ENCODE data around the gene STK40.

Gene STK40

DNA sequence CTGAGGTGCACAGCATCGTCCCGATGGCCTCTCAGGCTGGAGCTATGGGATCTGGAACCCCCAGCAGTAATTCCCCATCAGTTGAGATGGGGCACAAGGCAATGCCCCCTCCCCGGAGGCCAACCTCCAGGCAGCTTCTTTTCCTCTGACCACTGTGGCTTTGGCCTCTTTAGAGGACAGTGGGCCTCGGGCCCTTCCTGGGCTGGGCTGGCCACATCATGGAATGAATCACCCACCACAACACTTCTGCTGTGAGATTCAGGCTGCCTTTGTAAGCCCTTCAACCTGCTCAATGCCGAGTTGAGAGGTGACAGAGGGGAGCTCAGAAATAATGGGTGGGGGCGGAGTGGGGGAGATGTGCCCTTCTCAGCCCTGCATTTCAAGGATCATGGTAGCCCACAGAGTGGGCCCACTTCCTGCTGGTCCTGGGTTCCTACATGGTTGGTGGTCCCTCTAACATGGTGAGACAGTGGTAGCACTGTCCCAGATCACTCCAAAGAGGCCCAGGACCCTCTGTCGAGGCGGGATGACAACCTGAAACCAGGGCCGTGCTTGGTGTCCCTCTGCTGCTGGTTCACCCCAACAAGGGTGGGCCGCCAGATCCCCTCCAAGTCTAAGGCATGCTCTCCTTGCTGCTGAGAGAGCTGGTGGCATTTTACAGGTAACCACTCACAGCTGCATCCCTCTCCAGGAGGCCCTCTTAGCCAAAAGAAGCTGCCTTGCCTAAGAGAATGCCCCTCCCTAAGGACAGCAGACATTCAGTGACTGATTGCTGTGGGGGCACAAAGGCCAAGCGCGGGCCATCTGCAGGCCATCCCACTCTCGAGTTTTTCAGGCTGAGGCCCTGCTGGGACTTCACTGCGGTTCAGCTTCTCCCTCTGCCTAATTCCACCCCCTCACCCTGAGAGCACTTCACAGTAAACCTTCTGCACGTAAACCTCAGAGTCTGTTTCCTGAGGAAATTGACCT, 32.5 kb downstream of the STK40 start:
- no peak overlapping the region for H3K9ac ChIP-seq (ENCODE audit: low read length)
- H3K9me3 ChIP-seq (ENCODE audit: control insufficient read depth, insufficient read depth, low read depth, low read length), result no peaks in the 10 kb centered on the region
- no peaks in the 10 kb centered on the region for H3K27me3 ChIP-seq (ENCODE audit: control insufficient read depth, insufficient read depth, low read length)
- H3K4me3 ChIP-seq (ENCODE audit: low read depth, low read length), result no peak overlapping the region
- no peak overlapping the region for H3K27ac ChIP-seq (ENCODE audit: low read depth, low read length)
- H3K36me3 ChIP-seq (ENCODE audit: control insufficient read depth, insufficient read depth, low read length), result peaks cover 91% of the 10 kb centered on the region
- peaks cover 18% of the 10 kb centered on the region; the same call in 1 of the 2 replicates for H3K4me1 ChIP-seq (ENCODE audit: control insufficient read depth, insufficient read depth, low read length)

- no peaks in the 10 kb centered on the region for H3K9me3 ChIP-seq (ENCODE audit: control insufficient read depth, insufficient read depth, low read depth, low read length)
- H3K36me3 ChIP-seq (ENCODE audit: control insufficient read depth, insufficient read depth, low read length), result peaks cover 91% of the 10 kb centered on the region
- no peak overlapping the region for H3K9ac ChIP-seq (ENCODE audit: low read length)
- no peak overlapping the region for H3K4me3 ChIP-seq (ENCODE audit: low read depth, low read length)
- no peak overlapping the region for H3K27ac ChIP-seq (ENCODE audit: low read depth, low read length)
- no peaks in the 10 kb centered on the region for H3K27me3 ChIP-seq (ENCODE audit: control insufficient read depth, insufficient read depth, low read length)
- H3K4me1 ChIP-seq (ENCODE audit: control insufficient read depth, insufficient read depth, low read length), result peaks cover 18% of the 10 kb centered on the region; the same call in 1 of the 2 replicates
These were observed 33.4 kb downstream of the STK40 start for GRCh38 chr1:36352125-36352909.

- Histone ChIP-seq H3K27me3 (ENCODE audit: control insufficient read depth, insufficient read depth, low read length) (no peaks in the 10 kb centered on the region), H3K9me3 (ENCODE audit: control insufficient read depth, insufficient read depth, low read depth, low read length) (no peaks in the 10 kb centered on the region), H3K27ac (ENCODE audit: low read depth, low read length) (peak overlapping the region; percentile 52; the same call in 1 of the 2 replicates), H3K4me3 (ENCODE audit: low read depth, low read length) (no peak overlapping the region), H3K36me3 (ENCODE audit: control insufficient read depth, insufficient read depth, low read length) (peaks cover 91% of the 10 kb centered on the region), H3K4me1 (ENCODE audit: control insufficient read depth, insufficient read depth, low read length) (peaks cover 18% of the 10 kb centered on the region; the same call in 1 of the 2 replicates), H3K9ac (ENCODE audit: low read length) (peak overlapping the region; percentile 34)
These were observed 34.3 kb downstream of the STK40 start for GRCh38 chr1:36351227-36351977.

DNA sequence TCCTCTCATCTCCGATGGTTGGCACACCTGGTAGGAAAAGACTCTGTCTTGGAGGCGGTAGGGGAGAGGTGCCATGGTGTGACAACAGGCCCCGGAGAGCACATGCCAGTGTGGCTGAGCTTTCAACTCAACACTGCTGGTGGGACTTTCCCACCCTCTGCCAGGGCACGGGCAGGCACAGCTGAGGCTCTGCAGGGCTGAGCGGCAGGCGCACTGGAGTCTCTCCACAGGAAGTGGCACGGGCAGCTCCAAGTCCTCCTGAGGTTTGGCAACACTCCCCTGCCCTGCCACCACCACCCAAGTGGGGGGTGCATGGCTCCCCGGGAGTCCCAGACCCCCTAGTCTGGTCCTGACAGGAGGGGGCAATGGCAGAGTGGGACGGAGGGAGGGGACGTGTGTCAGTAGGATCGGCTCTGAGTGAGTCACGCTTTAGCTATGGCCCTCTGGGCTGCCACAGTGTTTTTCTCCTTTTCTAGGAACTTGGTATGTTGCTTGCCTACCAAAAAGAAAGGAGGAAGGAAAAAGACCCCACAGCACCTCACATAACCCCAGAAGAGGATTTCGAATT, 35.0 kb downstream of the STK40 start:
- Histone ChIP-seq H3K4me1 (ENCODE audit: control insufficient read depth, insufficient read depth, low read length) (peaks cover 18% of the 10 kb centered on the region; the same call in 1 of the 2 replicates), H3K27me3 (ENCODE audit: control insufficient read depth, insufficient read depth, low read length) (no peaks in the 10 kb centered on the region), H3K27ac (ENCODE audit: low read depth, low read length) (peak overlapping the region; percentile 52; the same call in 1 of the 2 replicates), H3K9ac (ENCODE audit: low read length) (peak overlapping the region; percentile 34), H3K4me3 (ENCODE audit: low read depth, low read length) (no peak overlapping the region), H3K36me3 (ENCODE audit: control insufficient read depth, insufficient read depth, low read length) (peaks cover 91% of the 10 kb centered on the region), H3K9me3 (ENCODE audit: control insufficient read depth, insufficient read depth, low read depth, low read length) (no peaks in the 10 kb centered on the region)

DNA sequence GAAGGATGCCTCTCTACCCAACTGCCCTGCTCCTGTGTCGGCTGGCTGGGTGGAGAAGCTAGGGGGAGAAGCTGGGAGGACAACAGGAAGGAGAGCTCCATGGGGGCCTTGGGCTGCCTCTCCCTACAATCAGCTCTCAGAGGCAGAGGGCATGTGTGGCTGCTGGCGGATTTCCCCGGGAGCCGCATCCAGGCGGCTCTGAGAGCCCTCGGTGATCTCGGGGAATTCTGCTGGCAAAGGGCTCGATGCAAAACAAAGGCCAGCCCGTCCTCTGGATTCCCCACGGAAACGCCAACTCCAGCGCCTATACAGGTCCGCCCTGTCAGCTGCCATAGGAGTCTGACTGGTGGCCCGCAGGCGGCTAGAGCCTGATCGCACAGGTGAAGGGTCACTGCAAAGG, 35.9 kb downstream of the STK40 start:
- Histone ChIP-seq H3K9ac (ENCODE audit: low read length) (no peak overlapping the region), H3K4me1 (ENCODE audit: control insufficient read depth, insufficient read depth, low read length) (peaks cover 18% of the 10 kb centered on the region; the same call in 1 of the 2 replicates), H3K4me3 (ENCODE audit: low read depth, low read length) (no peak overlapping the region), H3K27ac (ENCODE audit: low read depth, low read length) (no peak overlapping the region), H3K36me3 (ENCODE audit: control insufficient read depth, insufficient read depth, low read length) (peaks cover 91% of the 10 kb centered on the region), H3K9me3 (ENCODE audit: control insufficient read depth, insufficient read depth, low read depth, low read length) (no peaks in the 10 kb centered on the region), H3K27me3 (ENCODE audit: control insufficient read depth, insufficient read depth, low read length) (no peaks in the 10 kb centered on the region)

DNA sequence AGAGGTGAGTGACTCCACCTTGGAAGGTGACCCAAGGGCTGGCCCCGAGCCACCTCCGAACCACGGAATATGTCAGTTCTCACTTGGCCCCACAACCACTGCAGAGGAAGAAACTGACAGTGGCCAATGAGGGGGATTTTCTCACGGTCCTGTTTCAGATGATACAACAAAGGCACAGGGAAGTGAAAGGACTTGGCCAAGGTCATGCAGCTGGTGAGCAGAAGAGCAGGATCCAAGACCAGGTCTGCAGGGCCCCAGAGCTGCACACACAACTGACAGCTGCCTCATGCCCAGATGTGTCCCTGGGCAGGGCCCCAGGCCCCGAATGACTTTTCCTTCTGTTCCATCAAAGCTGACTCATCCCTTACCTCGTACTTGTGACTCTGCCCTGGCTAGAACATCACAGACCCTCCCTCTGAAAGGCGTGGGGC, 36.5 kb downstream of the STK40 start:
- Histone ChIP-seq H3K4me3 (ENCODE audit: low read depth, low read length) (no peak overlapping the region), H3K36me3 (ENCODE audit: control insufficient read depth, insufficient read depth, low read length) (peaks cover 91% of the 10 kb centered on the region), H3K9ac (ENCODE audit: low read length) (no peak overlapping the region), H3K9me3 (ENCODE audit: control insufficient read depth, insufficient read depth, low read depth, low read length) (no peaks in the 10 kb centered on the region), H3K27me3 (ENCODE audit: control insufficient read depth, insufficient read depth, low read length) (no peaks in the 10 kb centered on the region), H3K27ac (ENCODE audit: low read depth, low read length) (no peak overlapping the region), H3K4me1 (ENCODE audit: control insufficient read depth, insufficient read depth, low read length) (peaks cover 18% of the 10 kb centered on the region; the same call in 1 of the 2 replicates)

GRCh38 chr1:36346741-36347370, 38.9 kb downstream of the STK40 start:
- H3K27ac ChIP-seq (ENCODE audit: low read depth, low read length), result no peak overlapping the region
- no peak overlapping the region for H3K4me3 ChIP-seq (ENCODE audit: low read depth, low read length)
- no peaks in the 10 kb centered on the region for H3K27me3 ChIP-seq (ENCODE audit: control insufficient read depth, insufficient read depth, low read length)
- no peaks in the 10 kb centered on the region for H3K9me3 ChIP-seq (ENCODE audit: control insufficient read depth, insufficient read depth, low read depth, low read length)
- H3K9ac ChIP-seq (ENCODE audit: low read length), result no peak overlapping the region
- H3K36me3 ChIP-seq (ENCODE audit: control insufficient read depth, insufficient read depth, low read length), result peaks cover 90% of the 10 kb centered on the region
- H3K4me1 ChIP-seq (ENCODE audit: control insufficient read depth, insufficient read depth, low read length), result peaks cover 10% of the 10 kb centered on the region; the same call in 1 of the 2 replicates

DNA sequence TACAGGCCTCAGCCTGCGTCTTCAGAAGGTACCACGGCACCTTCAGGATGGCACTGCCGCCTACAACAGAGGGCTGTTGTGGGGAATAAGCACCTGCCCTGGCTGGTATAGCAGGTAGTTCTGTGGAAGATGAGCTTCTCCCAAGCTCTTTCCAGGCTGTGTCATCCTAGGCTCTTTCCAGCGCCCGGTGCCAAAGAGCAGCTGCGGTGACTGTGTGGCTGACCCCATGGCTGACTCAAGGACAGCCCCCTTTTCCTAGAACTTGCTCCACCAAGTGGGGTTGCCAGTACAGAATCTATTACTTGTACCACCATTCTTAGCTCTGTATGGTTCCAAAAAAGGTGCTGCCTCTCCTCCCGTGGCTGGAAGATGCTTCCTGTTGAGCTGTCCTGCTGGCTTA, 40.4 kb downstream of the STK40 start:
- Histone ChIP-seq H3K4me3 (ENCODE audit: low read depth, low read length) (no peak overlapping the region), H3K27ac (ENCODE audit: low read depth, low read length) (no peak overlapping the region), H3K36me3 (ENCODE audit: control insufficient read depth, insufficient read depth, low read length) (peaks cover 87% of the 10 kb centered on the region), H3K27me3 (ENCODE audit: control insufficient read depth, insufficient read depth, low read length) (no peaks in the 10 kb centered on the region), H3K9me3 (ENCODE audit: control insufficient read depth, insufficient read depth, low read depth, low read length) (no peaks in the 10 kb centered on the region), H3K9ac (ENCODE audit: low read length) (no peak overlapping the region), H3K4me1 (ENCODE audit: control insufficient read depth, insufficient read depth, low read length) (no peaks in the 10 kb centered on the region)

DNA sequence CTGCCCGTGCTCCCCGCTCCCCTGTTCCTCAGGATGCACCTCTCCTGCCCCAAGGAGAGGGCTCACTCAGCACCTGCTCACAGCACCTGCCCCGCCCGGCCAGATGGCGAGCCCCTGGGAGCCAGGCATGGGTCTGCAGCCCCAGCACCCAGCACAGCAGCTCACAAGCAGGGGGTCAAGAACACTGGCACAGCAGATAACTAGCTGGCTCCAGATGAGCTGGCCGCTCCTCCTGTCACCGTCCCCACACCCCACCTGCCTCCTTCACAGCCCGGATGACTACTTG, 41.4 kb downstream of the STK40 start:
- Histone ChIP-seq H3K4me3 (ENCODE audit: low read depth, low read length) (no peak overlapping the region), H3K27ac (ENCODE audit: low read depth, low read length) (no peak overlapping the region), H3K4me1 (ENCODE audit: control insufficient read depth, insufficient read depth, low read length) (no peaks in the 10 kb centered on the region), H3K27me3 (ENCODE audit: control insufficient read depth, insufficient read depth, low read length) (no peaks in the 10 kb centered on the region), H3K9me3 (ENCODE audit: control insufficient read depth, insufficient read depth, low read depth, low read length) (no peaks in the 10 kb centered on the region), H3K36me3 (ENCODE audit: control insufficient read depth, insufficient read depth, low read length) (peaks cover 85% of the 10 kb centered on the region), H3K9ac (ENCODE audit: low read length) (no peak overlapping the region)

Data from HUES6 (cell line).